ENCODE results near the gene CIAPIN1.

The CIAPIN1 gene

GRCh38 chr16:57471852-57472664 lies 24.9 kb upstream of the CIAPIN1 start:
- no peaks in the 10 kb centered on the region for H3K9me3 ChIP-seq (ENCODE audit: insufficient read depth, low read length, severe bottlenecking)
- H3K36me3 ChIP-seq (ENCODE audit: insufficient read depth, low read length) = peaks cover 60% of the 10 kb centered on the region
- no peak overlapping the region for H3K9ac ChIP-seq (ENCODE audit: low read depth, low read length)
- peaks cover 6% of the 10 kb centered on the region for H4K20me1 ChIP-seq (ENCODE audit: insufficient read depth, low read length)
- ATAC-seq (ENCODE audit: insufficient read depth, low read depth) = no peak
- no peak overlapping the region for H3K4me2 ChIP-seq (ENCODE audit: insufficient read depth, low read length)
- no peaks in the 10 kb centered on the region for H3K27me3 ChIP-seq (ENCODE audit: insufficient read depth, low read length, poor library complexity)
- no peak for TF ChIP-seq EZH2 (IDR thresholded peaks at IDR 0.05; ENCODE audit: borderline replicate concordance, low read depth, low read length, severe bottlenecking)
- TF ChIP-seq CTCF (IDR thresholded peaks at IDR 0.05; ENCODE audit: borderline replicate concordance, extremely low read depth, low read length, poor library complexity, severe bottlenecking) = no peak
- H3K4me3 ChIP-seq (ENCODE audit: low read depth in 1 of 2, low read length in 2 of 2) = no peak overlapping the region
- no peaks in the 10 kb centered on the region for H3K79me2 ChIP-seq (ENCODE audit: insufficient read depth, low read length)
- DNase-seq = no peak
- H2AFZ ChIP-seq (ENCODE audit: low read depth, low read length) = no peak overlapping the region
- H3K27ac ChIP-seq (ENCODE audit: low read length) = no peak overlapping the region
- no peaks in the 10 kb centered on the region for H3K4me1 ChIP-seq (ENCODE audit: insufficient read depth, low read length)

GRCh38 chr16:57471209-57471608 lies 24.0 kb upstream of the CIAPIN1 start:
- peaks cover 6% of the 10 kb centered on the region for H4K20me1 ChIP-seq (ENCODE audit: insufficient read depth, low read length)
- peaks cover 68% of the 10 kb centered on the region for H3K36me3 ChIP-seq (ENCODE audit: insufficient read depth, low read length)
- no peak overlapping the region for H3K27ac ChIP-seq (ENCODE audit: low read length)

GRCh38 chr16:57470711-57471110 lies 23.5 kb upstream of the CIAPIN1 start:
- Histone ChIP-seq H3K27ac (ENCODE audit: low read length) (no peak overlapping the region), H3K4me3 (ENCODE audit: low read depth in 1 of 2, low read length in 2 of 2) (no peak overlapping the region), H3K9ac (ENCODE audit: low read depth, low read length) (no peak overlapping the region), H3K4me2 (ENCODE audit: insufficient read depth, low read length) (no peak overlapping the region), H4K20me1 (ENCODE audit: insufficient read depth, low read length) (peaks cover 6% of the 10 kb centered on the region), H3K36me3 (ENCODE audit: insufficient read depth, low read length) (peaks cover 73% of the 10 kb centered on the region), H3K4me1 (ENCODE audit: insufficient read depth, low read length) (no peaks in the 10 kb centered on the region), H3K79me2 (ENCODE audit: insufficient read depth, low read length) (no peaks in the 10 kb centered on the region), H3K9me3 (ENCODE audit: insufficient read depth, low read length, severe bottlenecking) (no peaks in the 10 kb centered on the region), H3K27me3 (ENCODE audit: insufficient read depth, low read length, poor library complexity) (no peaks in the 10 kb centered on the region), H2AFZ (ENCODE audit: low read depth, low read length) (no peak overlapping the region)
- no peak for DNase-seq
- TF ChIP-seq EZH2 (IDR thresholded peaks at IDR 0.05; ENCODE audit: borderline replicate concordance, low read depth, low read length, severe bottlenecking) = no peak
- no peak for TF ChIP-seq CTCF (IDR thresholded peaks at IDR 0.05; ENCODE audit: borderline replicate concordance, extremely low read depth, low read length, poor library complexity, severe bottlenecking)
- no peak for ATAC-seq (ENCODE audit: insufficient read depth, low read depth)

More at GRCh38 chr16:57471209-57471608, 24.0 kb upstream of the CIAPIN1 start:
- Histone ChIP-seq H3K4me1 (ENCODE audit: insufficient read depth, low read length) (no peaks in the 10 kb centered on the region), H3K4me3 (ENCODE audit: low read depth in 1 of 2, low read length in 2 of 2) (no peak overlapping the region), H3K9ac (ENCODE audit: low read depth, low read length) (no peak overlapping the region), H3K27me3 (ENCODE audit: insufficient read depth, low read length, poor library complexity) (no peaks in the 10 kb centered on the region), H3K4me2 (ENCODE audit: insufficient read depth, low read length) (no peak overlapping the region), H3K79me2 (ENCODE audit: insufficient read depth, low read length) (no peaks in the 10 kb centered on the region), H3K9me3 (ENCODE audit: insufficient read depth, low read length, severe bottlenecking) (no peaks in the 10 kb centered on the region), H2AFZ (ENCODE audit: low read depth, low read length) (no peak overlapping the region)
- DNase-seq (no peak), ATAC-seq (ENCODE audit: insufficient read depth, low read depth) (no peak)
- TF ChIP-seq CTCF (IDR thresholded peaks at IDR 0.05; ENCODE audit: borderline replicate concordance, extremely low read depth, low read length, poor library complexity, severe bottlenecking) (no peak), EZH2 (IDR thresholded peaks at IDR 0.05; ENCODE audit: borderline replicate concordance, low read depth, low read length, severe bottlenecking) (no peak)
